Myometrial cell (primary cell): ENCODE results near the gene PMAIP1. TPM values are rescaled to one million over a fixed set of nuclear protein-coding genes. Genes with fewer than 3 reads are reported as not detected.

ENCODE experiments used
- total RNA-seq: library from RNA; depleted of rRNA; stranded (reverse); fragments of >200 nt; gene quantifications from 2 replicates; pipeline ENCODE4 v1.2.3, GENCODE V29; 2015

Gene PMAIP1
- total RNA-seq: 30.0 and 33.5 TPM in 2 replicates

GRCh38 chr18:59899298-59900221, at the start of gene PMAIP1:
Gene PMAIP1 (plus strand): TSS chr18:59899996. CDS start chr18:59900178, 182 bp downstream.

Other genes starting within 250 kb of the PMAIP1 start
- gene CCBE1, start 202.6 kb upstream of the PMAIP1 start, total RNA-seq: 38.3 and 45.6 TPM in 2 replicates